Measurements from ENCODE around the gene CLRN3.

Gene CLRN3

DNA sequence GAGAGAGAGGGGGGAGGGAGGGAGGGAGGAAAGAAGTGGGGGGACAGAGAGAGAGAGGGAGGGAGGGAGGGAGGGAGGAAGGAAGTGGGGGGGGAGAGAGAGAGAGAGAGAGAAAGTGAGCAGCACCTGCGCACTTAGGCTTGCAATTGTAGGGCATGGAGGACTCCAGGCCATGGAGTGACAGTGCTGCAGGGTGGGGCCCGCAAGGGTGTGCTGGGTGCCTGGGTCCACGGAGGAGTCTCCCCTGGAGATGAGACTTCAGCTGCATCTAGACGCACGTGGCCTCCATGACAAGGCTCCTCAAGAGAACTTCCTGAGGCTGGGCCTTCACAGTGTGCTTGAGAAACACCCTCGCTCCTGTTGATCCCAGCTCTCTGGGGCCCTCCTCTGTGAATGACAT, 44.5 kb downstream of the CLRN3 start:
- DNase-seq (ENCODE audit: low read depth) = no peak

DNA sequence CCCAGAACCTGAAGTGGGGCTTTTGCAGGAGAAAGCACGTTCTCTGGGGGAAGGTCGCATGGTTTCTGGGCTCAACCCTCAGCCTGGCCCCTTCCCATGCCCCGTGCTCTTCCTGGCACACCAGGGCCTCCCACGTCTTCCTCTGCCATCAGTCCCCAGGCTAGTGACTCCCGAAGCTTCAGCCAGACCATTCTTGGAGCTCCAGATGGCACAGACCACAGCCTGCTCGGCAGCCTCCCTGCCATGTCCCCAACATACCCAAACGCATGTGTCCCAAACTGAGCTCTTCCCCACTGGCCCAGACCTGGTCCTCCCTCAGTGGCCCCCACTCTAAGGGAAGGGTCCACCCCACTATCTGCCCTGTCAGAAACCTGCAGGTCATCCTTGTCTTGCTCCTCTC, 47.0 kb downstream of the CLRN3 start:
- DNase-seq (ENCODE audit: low read depth) = no peak

DNA sequence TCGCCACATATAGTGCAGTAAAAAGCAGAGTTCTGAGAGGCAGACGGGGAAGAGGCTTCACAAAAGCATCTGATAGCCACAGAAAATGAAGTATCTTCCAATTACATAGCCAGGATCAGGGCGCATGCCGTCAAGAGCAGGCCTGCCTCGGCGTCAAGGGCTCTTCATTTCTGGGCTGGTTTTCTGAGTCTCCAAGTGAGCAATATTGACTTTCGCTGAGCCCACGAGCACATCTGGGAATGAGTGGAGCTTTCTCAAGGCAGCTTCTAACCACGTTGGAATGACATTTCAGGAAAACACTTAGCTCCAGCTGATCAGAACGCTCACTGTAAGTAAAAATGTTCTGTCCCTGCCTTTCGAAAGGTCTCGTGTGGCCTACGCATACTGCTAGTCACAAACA, 51.9 kb downstream of the CLRN3 start:
- DNase-seq (ENCODE audit: low read depth) = no peak

DNA sequence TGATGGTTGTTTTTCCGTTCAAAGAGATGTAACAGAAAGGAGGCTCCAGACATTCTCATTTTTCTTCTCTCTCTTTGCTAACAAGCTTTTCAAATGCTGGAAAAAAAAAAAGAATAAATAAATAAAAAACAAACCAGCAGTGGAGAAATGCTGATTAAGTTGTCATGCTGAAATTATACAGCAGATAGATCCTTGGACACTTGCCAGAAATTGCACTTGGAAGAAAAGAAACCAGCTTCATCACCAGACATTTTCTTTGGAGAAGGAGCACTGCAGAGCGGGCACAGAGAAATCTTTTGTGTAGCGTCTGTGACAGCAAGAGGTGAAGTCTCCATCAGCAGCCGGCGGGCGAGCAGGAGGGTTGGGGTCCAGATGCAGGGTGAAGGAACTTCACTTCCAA, 55.8 kb downstream of the CLRN3 start:
- DNase-seq (ENCODE audit: low read depth) = no peak

DNA sequence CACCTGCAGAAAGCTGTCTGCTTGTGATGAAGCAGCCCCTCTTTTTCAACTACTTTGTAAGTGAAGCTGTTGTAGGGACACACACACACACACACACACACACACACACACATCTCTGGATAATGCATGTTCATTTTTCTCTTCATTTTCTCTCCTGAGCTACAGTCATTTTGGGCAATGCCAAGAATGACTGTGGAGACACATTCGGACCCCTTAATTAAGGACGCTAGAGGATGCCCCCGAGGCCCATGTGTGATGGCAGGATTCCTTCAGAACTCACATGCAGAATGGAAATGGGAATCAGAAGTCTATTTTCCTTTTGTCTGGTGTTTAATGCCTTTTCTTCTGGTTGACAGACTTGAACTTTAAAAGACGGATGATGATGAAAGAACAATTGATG, 56.6 kb downstream of the CLRN3 start:
- no peak for DNase-seq (ENCODE audit: low read depth)

DNA sequence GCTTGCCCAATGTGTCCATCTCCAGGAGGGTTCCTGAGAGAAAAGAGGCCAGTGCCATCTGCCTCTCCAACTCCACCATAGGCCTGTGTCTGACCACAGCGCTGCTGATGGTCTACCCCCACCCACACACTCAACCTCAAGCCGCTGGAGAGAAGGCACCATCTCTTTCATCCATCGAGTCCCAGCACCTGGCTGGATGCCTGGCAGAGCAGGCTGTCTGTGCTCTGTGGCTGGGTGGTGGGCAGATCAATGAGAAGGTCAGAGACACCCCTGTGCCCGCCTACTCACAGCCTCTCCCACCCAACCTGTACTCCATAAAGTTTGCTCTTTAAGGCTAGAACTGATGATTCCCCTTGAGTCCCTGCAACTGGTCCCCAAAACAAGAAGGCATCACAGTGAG, 58.0 kb downstream of the CLRN3 start:
- DNase-seq (ENCODE audit: low read depth) = no peak

DNA sequence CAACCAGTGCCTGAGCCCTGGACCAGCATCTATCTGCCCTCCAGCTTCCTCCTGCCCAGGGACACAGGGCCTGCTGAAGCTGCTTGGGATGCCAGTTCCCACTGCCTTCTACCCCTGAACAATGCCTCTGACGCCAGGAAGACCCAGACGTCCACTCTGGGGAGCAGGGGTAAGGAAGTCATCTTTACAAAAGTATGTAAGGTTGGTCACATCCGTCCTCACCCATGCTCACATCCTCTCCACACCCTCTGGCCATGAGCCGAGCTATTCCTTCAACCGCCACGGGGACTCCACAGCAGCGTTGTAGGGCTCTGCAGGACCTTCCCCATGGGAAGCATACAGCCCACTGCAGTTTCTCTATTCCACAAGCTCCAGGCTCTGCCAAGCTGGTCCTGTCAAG, 58.5 kb downstream of the CLRN3 start:
- DNase-seq (ENCODE audit: low read depth) = no peak

DNA sequence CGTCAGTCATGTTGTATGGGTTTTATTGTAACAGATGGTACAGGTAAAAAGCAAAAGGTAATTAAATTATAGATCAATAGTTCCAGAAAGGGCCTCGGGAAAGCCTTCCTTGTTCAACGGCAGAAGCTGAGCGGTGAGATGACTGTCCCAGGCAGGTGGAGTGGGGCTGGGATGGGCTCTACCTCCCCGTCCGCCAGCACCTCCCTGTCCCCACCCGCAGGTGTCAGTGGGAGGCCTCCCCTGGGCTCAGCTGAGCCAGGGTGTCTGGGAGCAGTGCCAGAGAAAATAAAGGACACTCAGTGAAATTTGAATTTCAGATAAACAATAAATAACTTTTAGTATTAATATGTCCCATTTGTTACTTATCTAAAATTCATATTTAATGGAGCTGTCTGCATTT, 58.9 kb downstream of the CLRN3 start:
- DNase-seq (ENCODE audit: low read depth) = no peak

DNA sequence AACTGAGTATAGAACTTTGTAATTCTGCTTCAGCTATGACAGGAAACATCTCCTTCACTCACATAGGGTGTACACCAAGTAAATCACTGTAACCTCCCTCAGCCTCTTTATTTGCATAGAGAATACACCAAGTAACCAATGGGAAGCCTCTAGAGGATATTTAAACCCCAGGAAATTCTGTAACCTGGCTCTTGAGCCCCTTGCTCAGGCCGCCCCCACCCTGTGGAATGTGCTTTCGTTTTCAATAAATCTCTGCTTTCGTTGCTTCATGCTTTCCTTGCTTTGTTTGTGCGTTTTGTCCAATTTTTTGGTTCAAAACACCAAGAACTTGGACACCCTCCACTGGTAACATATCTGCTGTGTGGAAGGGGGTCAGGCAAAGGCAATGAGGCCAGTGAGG, 60.2 kb downstream of the CLRN3 start:
- DNase-seq (ENCODE audit: low read depth) = no peak

DNA sequence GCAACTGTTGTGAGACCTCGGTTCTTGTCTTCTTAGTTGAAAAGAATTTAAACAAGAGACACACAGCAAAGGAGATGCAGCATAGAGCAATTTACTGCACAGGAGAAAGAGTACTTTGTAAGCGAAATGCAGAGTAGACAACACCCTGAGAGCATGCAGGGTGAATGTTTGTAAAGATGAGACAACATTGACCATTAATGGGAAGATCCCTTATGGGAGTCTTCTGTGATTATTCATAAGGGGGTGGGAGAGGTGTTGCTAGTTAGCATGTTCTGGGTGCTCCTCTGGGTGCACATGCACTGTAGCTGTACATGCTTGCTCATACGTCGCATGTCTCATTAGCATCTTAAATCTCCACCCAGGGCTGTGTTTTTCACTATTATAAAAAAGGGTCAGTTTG, 62.3 kb downstream of the CLRN3 start:
- no peak for DNase-seq (ENCODE audit: low read depth)
